Brain microvascular endothelial cell (primary cell): ENCODE measurements around the gene ZNF83.

ENCODE experiments used
- DNase-seq: peaks from one replicate; pipeline ENCODE4 v3.0.0-alpha.2; 2020
- H3K27ac ChIP-seq: fragments of 250-450 bp; sonication (Bioruptor Pico); 2 replicates; pipeline ENCODE4 v1.5.1; 2020; ENCODE audit warnings: mild to moderate bottlenecking, moderate library complexity
- H3K27me3 ChIP-seq: fragments of 250-450 bp; sonication (Bioruptor Pico); replicated peaks from 2 replicates; pipeline ENCODE4 v1.5.1; 2020; ENCODE audit warnings: mild to moderate bottlenecking
- H3K36me3 ChIP-seq: fragments of 250-450 bp; sonication (Bioruptor Pico); replicated peaks from 2 replicates; pipeline ENCODE4 v1.5.1; 2020; ENCODE audit warnings: mild to moderate bottlenecking
- H3K4me3 ChIP-seq: 2 replicates; pipeline ENCODE4 v1.5.1; 2011; ENCODE audit warnings: low read depth, mild to moderate bottlenecking, control low read depth, low read length, moderate library complexity
- CTCF ChIP-seq: IDR thresholded peaks from 2 replicates; pipeline ENCODE4 v1.5.1; 2011; ENCODE audit warnings: low read depth, mild to moderate bottlenecking, moderate library complexity, low read length, control low read depth, inconsistent platforms; ENCODE audit errors: missing control alignments
- in situ Hi-C: cut with HindIII; loops from 2 replicates; pipeline ENCODE4 v1.10.0; 2017; ENCODE audit warnings: low sequenced_read_pairs, low pct_ligation_motif_present

Gene ZNF83

DNA sequence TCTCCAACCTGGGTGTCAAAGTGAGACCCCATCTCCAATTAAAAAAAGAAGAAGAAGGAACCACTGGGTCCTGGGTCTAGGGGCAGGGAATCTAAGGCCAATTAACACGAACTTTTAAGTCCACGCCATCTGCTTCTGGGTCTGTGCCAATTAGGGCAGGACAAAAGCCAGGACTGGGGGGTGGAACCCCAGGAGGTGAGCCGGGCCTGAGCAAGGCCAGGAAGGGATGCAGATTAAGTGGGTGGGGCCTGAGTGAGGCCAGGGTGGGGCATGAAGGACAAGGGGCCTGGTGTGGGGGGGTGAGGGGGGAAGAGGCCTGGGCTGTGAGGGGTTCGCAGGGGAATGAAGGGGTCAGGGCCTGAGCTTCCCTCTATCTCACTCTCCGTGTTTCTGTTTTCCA lies 26.3 kb upstream of the ZNF83 start:
- no peak for DNase-seq
- H3K27me3 ChIP-seq = no peaks in the 10 kb centered on the region
- in situ Hi-C loops = no loop called here
- H3K36me3 ChIP-seq = peaks cover 6% of the 10 kb centered on the region
- no peak for TF ChIP-seq CTCF
- H3K4me3 ChIP-seq = no peak overlapping the region
- H3K27ac ChIP-seq = no peak overlapping the region

GRCh38 chr19:52662631-52663030 lies 24.5 kb upstream of the ZNF83 start:
- no peak for DNase-seq
- peaks cover 16% of the 10 kb centered on the region for H3K36me3 ChIP-seq
- no peak overlapping the region for H3K27ac ChIP-seq
- no peaks in the 10 kb centered on the region for H3K27me3 ChIP-seq
- H3K4me3 ChIP-seq = no peak overlapping the region
- in situ Hi-C loops = no loop called here
- no peak for TF ChIP-seq CTCF

- DNase-seq = no peak
- H3K4me3 ChIP-seq = no peak overlapping the region
- TF ChIP-seq CTCF = no peak
- in situ Hi-C loops = no loop called here
- no peaks in the 10 kb centered on the region for H3K27me3 ChIP-seq
- H3K27ac ChIP-seq = no peak overlapping the region
- peaks cover 16% of the 10 kb centered on the region for H3K36me3 ChIP-seq
Observed at GRCh38 chr19:52660981-52661380, 22.8 kb upstream of the ZNF83 start.

DNA sequence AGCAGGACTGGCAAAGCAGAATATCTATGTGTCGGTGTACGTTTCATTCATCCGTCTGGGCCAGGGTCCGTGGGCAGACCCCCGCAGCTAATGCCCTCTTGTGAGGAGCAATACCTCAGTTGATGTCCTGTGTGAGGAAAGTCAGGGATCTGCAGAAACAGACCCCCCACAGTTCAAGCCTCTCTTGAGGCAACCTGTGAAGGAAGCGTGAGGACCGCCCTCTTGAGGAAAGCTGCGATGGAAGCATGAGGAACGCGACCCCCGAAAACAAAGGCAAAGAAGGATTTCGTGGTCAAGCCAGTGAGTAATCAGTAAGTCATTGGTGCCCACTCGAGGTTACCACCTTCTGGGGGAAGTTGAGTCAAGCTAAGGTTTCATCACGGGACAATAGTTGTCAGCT lies 20.9 kb upstream of the ZNF83 start:
- Histone ChIP-seq H3K36me3 (peaks cover 27% of the 10 kb centered on the region), H3K4me3 (no peak overlapping the region), H3K27ac (no peak overlapping the region), H3K27me3 (no peaks in the 10 kb centered on the region)
- DNase-seq = no peak
- in situ Hi-C loops = no loop called here
- TF ChIP-seq CTCF = no peak

DNA sequence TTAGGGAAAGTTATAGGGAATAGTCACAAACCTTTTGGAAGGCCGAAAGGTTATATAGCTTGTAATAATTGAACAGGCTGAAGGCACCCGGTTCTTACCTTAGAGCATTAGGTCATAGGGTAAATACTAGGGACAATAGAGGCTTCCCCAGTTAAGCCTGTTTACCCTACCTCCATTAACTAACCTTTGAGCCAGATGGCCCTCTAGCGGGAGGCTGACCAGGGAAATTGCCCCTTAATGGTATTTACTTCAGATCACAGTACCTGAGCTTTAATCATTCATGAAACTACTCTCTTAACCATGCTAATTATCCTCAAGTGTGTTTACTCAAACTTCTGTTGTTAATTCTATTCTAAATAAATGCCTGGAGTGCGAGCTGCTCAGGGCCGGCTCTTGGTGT lies 20.4 kb upstream of the ZNF83 start:
- Histone ChIP-seq H3K27ac (no peak overlapping the region), H3K4me3 (no peak overlapping the region), H3K36me3 (peaks cover 31% of the 10 kb centered on the region), H3K27me3 (no peaks in the 10 kb centered on the region)
- TF ChIP-seq CTCF = no peak
- in situ Hi-C loops = no loop called here
- DNase-seq = no peak

DNA sequence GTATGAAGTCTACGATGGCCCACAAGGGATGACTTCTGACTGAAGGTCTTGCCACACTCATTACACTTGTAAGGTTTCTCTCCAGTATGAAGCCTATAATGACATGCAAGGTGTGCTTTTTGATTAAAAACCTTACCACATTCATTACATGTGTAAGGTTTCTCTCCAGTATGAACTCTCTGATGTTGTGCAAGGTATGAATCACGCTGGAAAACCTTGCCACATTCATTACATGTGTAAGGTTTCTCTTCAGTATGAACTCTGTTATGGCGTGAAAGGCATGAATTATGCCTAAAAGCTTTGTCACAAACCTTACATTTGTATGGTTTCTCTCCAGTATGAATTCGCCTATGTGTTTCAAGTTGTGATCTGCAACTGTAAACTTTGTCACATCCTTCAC lies 15.0 kb upstream of the ZNF83 start:
- in situ Hi-C loops = no loop called here
- no peak overlapping the region for H3K27ac ChIP-seq
- peaks cover 32% of the 10 kb centered on the region for H3K36me3 ChIP-seq
- H3K27me3 ChIP-seq = no peaks in the 10 kb centered on the region
- TF ChIP-seq CTCF = no peak
- H3K4me3 ChIP-seq = no peak overlapping the region
- no peak for DNase-seq
